CD4-positive, alpha-beta T cell treated with Interleukin-21 for 1 hour (primary cell): ENCODE results near the gene HOXA6.

Experiments
- DNase-seq: peaks from one replicate; pipeline ENCODE4 v3.0.0-alpha.2; 2020

Gene HOXA6

GRCh38 chr7:27147199-27148030, at the start of gene HOXA6:
Gene HOXA6, minus strand, starts transcription at chr7:27147774. Its CDS starts 25 bp downstream, at chr7:27147749.
- no peak for DNase-seq

GRCh38 chr7:27196287-27196767, 48.8 kb upstream of the HOXA6 start:
- DNase-seq: peak; percentile 82

- no peak for DNase-seq
Observed at GRCh38 chr7:27194686-27195379, 47.3 kb upstream of the HOXA6 start.

- no peak for DNase-seq
Observed at GRCh38 chr7:27194002-27194352, 46.4 kb upstream of the HOXA6 start.

- no peak for DNase-seq
Observed at GRCh38 chr7:27193335-27194001, 45.9 kb upstream of the HOXA6 start.

- DNase-seq: no peak
Observed at GRCh38 chr7:27192546-27193334, 45.2 kb upstream of the HOXA6 start.

GRCh38 chr7:27191833-27192545, 44.4 kb upstream of the HOXA6 start:
- DNase-seq: no peak

- DNase-seq: no peak
Observed at GRCh38 chr7:27191161-27191731, 43.7 kb upstream of the HOXA6 start.

GRCh38 chr7:27189997-27190748, 42.6 kb upstream of the HOXA6 start:
- no peak for DNase-seq

GRCh38 chr7:27189295-27189996, 41.9 kb upstream of the HOXA6 start:
- no peak for DNase-seq

- DNase-seq: peak; percentile 39
Observed at GRCh38 chr7:27188386-27189294, 41.1 kb upstream of the HOXA6 start.

- no peak for DNase-seq
Observed at GRCh38 chr7:27187475-27188385, 40.2 kb upstream of the HOXA6 start.

- DNase-seq: no peak
Observed at GRCh38 chr7:27186668-27187474, 39.3 kb upstream of the HOXA6 start.

GRCh38 chr7:27185854-27186667, 38.5 kb upstream of the HOXA6 start:
- no peak for DNase-seq

- DNase-seq: no peak
Observed at GRCh38 chr7:27185013-27185853, 37.7 kb upstream of the HOXA6 start, which contains the start of gene HOXA11. Gene HOXA11, minus strand, starts transcription at chr7:27185232. Its CDS starts 88 bp downstream, at chr7:27185144.
